ENCODE data around the gene CDH22.

DNA sequence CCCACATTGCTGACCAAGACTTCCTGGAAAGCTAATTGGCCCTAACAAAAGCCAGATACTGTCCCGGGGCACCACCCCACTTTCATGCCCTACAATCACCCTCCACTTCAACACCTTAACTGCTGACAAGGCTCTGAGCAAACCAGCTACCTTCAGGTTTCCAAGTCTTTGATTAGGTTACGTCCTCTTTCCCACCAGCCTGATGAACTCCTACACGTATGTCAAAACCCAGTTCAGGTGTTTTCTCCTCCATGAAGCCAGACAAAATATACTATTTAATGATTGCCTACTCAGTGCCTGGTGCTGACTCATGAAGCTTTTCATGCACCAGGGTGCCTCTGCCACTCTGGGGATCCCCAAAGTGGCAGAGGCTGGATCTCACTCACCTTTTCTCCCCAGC, 58.6 kb downstream of the CDH22 start:
- TF ChIP-seq, protein P1, sequence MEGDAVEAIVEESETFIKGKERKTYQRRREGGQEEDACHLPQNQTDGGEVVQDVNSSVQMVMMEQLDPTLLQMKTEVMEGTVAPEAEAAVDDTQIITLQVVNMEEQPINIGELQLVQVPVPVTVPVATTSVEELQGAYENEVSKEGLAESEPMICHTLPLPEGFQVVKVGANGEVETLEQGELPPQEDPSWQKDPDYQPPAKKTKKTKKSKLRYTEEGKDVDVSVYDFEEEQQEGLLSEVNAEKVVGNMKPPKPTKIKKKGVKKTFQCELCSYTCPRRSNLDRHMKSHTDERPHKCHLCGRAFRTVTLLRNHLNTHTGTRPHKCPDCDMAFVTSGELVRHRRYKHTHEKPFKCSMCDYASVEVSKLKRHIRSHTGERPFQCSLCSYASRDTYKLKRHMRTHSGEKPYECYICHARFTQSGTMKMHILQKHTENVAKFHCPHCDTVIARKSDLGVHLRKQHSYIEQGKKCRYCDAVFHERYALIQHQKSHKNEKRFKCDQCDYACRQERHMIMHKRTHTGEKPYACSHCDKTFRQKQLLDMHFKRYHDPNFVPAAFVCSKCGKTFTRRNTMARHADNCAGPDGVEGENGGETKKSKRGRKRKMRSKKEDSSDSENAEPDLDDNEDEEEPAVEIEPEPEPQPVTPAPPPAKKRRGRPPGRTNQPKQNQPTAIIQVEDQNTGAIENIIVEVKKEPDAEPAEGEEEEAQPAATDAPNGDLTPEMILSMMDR (IDR thresholded peaks at IDR 0.05) = no peak
- TF ChIP-seq EZH2 (IDR thresholded peaks at IDR 0.05; ENCODE audit: borderline replicate concordance, insufficient read depth, low read depth, low read length, poor library complexity, severe bottlenecking) = no peak
